ENCODE measurements around the gene LIF.

LIF gene

DNA sequence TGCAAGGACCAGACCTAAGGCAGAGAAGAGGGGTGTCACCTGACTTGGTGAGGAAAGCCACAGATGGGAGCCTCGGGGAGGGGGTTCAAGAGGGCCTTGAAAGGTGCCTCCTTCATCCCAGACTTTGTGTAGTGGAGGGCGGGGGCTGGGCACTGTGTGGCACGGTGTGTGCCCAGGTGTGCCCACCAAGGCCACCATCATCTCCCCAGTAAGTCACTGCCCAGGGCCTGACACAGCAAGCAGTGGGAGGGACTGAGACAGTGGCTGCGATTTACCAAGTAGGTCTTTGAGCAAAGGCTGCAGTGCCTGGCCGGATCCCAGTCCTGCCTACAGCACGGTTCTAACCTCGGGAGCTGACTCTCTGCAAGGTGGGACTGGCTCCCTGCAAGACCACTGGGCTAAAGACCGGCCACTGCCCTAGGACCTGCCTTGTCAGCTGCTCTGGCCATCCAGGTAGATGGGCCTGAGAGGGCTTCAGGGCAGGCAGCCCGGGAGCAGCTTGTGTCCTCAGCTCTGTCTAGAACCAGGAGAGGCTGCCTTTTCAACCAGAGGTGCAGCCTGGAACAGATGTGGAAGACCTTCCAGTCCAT is 18.7 kb upstream of the LIF start:
- no peak for DNase-seq (ENCODE audit: low read depth in 3 of 3)

DNA sequence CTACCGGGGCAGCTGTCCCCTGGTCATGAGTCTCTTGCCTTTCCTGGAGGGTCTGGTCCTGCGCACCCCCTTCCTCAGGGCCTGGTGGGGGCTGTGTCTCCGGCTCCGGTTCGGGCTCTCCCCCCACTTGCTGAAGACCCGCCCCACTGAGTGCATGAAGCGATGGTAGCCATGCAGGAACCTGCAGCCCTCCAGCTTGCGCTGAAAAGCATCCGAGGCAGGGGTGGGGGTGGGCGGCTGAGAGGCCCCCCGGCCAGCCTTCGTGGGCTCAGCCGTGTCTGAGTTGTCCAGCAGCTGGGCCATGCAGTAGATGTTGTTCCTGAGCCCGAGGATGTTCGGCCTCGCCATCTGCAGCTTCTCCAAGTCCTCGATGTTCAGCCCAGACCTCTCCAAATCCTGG is 17.3 kb upstream of the LIF start:
- DNase-seq (ENCODE audit: low read depth in 3 of 3) = no peak

GRCh38 chr22:30262917-30263741 is 16.6 kb upstream of the LIF start:
- DNase-seq (ENCODE audit: low read depth in 3 of 3) = peak in 2 of 3 donors; percentile 69 to 73

DNA sequence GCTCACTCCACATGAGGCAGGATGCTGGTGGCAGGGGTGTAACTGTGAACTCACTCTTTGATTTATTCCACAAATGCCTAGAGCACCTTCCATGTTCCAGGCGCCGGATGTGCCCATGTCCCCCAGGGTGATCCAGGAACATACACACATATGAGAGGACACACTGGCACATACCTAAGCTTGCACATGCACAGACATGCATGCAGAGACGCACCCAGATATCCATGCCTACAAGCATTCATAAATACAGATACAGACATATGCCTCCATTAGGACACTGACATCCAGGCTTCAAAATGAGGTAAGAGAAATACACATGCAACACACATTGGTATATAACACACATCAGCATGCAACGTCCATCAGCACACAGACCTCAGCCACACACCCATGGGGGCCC is 15.6 kb upstream of the LIF start:
- no peak for DNase-seq (ENCODE audit: low read depth in 3 of 3)

DNA sequence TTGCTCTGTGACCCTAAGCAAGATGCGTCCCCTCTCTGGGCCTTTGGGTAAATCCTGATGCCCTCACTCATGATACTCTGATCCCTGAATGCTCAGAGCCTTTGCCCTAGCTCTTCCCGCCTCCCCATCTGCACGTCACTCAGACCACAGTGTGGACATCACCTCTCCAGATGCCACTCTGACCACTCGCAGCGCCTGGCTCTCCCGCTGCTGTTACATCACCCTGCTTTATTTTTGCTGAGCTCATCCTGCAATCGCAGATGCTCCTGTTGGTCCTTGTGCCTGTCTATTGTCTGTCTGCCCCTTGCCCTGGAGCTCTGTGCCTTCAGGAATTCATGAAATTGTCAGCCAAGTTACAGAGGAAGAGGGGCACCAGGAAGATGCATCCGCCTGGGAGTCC is 14.6 kb upstream of the LIF start:
- no peak for DNase-seq (ENCODE audit: low read depth in 3 of 3)

DNA sequence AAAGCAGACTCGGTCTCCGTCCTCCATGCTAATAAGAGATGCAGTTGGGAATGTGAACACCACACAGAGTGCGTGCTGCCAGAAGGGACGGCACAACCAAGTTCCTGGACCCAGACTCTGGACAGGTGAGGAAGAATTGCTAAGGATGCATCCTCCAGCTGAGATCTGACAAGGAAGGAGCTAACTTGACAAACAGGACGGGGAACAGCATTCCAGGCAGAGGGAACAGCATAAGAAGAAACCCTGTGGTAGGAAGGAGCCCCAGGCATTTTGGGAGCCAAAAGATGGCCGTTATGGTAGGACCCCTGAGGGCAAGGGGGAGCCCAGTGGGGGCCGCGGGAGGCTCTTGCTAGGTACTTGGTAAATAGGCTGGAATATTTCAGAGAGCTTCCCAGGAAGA is 14.1 kb upstream of the LIF start:
- DNase-seq (ENCODE audit: low read depth in 3 of 3) = no peak

DNA sequence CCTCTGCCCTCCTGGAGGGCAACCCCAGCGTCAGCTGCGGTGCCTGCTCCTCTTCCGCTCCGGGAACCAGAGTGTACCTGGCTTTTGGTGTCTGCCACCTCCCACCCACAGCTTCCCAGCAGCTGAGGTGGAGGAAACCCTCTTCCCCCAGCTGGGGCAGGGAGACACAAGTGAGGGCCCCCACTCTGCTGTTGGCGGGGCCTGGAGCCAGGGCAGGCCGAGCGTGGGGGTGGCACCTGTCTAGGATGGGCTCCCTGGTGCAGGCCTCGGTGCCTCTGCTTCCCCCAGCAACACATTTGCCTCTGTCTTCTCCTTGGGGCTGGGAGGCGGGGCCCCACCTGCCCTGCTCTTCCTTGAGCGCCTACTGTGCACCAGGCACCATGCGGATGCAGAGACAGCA is 13.7 kb upstream of the LIF start:
- no peak for DNase-seq (ENCODE audit: low read depth in 3 of 3)

- no peak for DNase-seq (ENCODE audit: low read depth in 3 of 3)
Measured at GRCh38 chr22:30254314-30254713, 7.8 kb upstream of the LIF start.

DNA sequence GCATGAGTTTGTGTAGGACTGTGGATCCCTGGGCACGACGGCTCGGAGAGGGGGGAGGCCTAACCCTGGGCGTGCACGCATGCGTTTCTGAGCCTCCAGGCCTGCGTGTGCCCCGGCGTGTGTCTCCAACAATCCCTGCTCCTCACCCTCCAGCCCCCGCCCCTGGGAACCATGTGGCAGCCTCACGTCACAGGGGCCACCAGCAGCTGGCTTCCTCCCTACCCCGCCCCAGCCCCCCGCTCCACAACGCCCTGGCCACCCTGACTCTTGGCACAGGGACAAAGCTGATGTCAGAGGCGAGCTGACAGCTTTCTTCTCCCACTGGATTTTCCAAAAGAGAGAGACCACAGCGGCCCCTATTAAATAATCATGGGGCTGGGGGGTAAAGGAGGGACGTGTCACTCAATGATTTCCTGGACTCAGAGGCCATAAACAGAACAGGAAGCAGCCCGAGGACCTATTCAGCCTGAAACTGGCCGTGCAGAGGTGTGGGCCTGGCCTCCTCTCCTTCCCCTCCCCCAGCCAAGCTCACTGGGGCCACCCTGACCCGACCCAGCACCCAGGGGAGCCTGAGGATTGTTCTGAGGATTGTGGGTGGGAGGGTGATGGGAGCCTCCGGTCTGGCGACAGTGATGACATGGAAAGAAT is 6.8 kb upstream of the LIF start:
- DNase-seq (ENCODE audit: low read depth in 3 of 3) = no peak

DNA sequence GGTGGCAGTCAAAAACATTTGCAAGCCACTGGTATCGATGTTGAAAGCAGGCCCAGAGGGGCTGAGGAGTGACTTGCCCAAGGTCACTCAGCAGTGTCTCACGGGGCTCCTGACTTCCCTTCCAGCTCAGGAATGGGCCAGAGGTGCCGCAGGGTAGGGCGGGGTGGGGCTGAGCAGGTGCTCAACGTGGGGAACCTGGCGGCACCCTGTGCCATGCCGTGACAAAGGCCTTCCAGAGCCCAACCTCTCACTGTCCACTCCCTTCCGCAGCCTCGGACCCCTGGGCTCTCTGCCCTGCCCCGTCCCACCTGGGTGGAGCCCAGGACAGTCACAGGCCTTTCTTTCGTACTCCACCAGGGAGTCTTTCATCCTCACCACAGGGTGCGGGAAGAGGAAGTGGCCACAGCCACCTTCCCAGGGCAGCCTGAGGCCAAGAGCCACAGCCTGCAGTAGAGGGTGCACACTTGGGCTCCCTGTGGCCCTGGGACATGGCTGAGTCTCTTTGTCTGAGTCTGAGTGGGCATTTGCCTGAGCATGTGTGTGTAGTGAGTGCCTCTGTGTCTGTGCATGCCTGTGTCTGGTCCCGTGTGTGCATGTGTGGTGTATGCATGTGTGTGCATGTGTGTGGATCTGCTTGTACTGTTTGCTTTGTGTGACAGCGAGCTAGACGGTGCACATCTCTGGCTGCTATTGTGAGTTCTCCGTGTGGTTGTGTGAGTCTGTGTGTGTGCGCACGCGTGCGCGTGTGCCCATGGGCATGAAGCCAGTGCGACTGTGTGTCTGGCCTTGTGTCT is 6.0 kb upstream of the LIF start:
- no peak for DNase-seq (ENCODE audit: low read depth in 3 of 3)

DNA sequence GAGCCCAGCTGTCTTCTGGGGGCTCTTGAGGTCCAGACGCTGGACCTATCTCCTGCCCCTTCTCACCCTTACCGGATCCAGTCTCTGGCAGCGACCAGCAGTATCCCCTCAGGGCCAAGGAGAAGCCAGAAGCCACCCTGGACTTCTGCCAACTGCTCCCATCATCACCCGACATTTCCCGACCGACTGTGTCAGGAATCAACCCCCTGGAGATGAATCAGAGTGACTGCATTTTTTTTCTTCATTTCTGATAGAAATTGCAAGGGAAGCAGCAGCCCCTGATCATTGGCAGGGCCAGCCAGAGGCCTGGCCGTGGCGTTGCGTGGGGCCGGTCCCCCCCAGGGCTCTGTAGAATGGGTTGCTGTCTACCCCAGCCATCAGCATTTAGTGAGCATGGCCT is 5.2 kb upstream of the LIF start:
- DNase-seq (ENCODE audit: low read depth in 3 of 3) = no peak

DNA sequence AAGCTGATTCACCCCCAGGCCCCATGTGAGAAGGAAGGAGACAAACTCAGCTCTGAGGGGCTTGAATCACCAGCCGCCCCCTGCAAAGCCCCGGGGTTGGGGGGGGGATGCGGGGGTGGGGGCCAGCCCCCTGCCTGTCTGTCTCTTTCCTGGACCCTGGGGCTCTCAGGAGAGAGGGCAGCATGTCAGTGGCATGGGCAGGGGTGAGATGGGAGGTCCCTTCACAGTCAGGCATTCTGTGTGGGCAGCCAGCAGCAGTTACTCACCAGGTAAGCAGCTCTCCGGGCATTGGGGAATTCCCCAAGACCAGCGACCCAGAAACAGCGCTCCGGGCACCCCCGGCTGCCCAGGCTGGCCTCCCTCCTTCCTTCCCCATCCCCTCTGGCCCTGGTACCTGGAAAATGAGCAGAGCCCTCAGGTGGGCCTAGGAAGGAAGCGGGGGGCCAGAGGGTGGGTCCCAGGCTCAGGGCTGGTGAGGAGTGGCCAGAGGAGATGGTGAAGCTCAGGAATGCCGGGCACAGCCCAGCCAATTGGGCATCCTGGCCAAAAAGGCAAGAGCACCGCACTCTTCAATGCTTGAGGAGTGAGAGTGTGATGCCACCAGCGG is 4.2 kb upstream of the LIF start:
- peak in 1 of 3 donors; percentile 44 for DNase-seq (ENCODE audit: low read depth in 3 of 3)

DNA sequence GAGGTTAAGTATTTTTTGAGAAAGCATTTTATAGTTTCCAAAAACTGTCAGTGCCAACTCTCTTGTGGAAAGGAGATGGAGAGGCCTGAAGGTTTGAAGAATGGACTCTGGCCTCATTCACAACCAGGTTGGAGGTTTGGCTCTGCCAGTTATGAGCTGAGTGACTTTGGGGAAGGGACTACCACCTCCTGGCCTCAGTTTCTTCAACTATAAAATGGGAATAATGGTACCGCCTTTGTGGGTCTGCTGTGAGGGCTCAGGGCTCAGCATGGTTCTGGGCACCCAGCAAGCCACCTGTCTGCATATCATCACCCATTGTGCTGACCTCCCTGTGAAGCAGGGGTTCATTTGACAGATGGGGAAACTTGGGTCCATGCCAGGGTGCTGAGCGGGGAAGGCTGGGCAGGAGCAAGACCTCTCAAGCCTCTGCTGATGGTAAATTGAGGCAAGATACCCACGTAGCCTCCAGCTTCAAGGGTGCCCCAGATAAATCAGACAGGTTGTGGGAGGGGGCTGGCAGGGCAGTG is 3.5 kb upstream of the LIF start:
- no peak for DNase-seq (ENCODE audit: low read depth in 3 of 3)

DNA sequence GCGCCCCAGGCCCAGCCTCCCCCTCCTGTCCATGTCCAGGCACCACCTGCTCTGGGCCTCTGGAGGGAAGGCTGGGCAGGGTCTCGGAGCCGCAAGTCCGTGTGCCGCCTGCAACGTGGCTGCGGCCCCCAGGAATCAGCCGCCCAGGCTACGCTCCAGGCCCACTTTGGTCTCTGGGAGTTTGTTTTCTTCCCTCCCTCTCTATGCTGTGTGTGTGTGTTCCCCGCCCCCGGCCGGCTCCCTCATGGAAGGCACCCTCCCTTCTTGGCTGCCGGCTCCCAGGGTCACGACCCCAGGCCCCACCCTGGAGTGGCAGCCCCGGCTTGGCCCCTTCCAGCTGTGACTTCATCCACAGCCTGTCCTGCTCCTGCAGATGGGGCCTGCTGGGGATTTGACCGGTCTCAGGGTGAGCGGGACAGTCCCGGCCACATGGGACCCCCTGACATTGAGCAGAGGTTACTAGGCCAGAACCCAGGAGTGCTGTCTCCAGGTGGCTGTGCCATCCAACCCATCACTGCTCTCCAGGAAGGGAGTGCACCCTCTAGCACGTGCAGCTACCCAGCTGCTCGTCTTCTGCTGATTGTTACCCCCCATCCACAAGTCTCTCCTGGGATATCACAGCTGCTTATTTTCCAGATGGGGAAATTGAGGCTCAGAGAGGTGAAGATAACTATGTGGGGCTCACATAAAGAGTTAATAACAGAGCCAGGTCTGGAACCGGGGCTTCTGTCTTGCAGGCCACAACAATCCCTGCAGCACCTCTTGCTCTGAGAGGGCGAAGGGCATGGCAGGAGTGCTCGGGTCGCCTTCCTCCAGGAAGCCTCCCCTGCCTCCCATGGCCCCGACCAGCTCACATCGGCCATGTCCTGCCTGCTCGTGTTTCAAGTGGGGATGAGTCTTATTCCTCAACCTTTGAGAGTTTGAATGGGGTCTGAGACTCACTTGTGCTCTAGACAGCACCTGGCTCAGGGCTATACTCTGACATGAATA is 2.8 kb upstream of the LIF start:
- DNase-seq (ENCODE audit: low read depth in 3 of 3) = no peak

DNA sequence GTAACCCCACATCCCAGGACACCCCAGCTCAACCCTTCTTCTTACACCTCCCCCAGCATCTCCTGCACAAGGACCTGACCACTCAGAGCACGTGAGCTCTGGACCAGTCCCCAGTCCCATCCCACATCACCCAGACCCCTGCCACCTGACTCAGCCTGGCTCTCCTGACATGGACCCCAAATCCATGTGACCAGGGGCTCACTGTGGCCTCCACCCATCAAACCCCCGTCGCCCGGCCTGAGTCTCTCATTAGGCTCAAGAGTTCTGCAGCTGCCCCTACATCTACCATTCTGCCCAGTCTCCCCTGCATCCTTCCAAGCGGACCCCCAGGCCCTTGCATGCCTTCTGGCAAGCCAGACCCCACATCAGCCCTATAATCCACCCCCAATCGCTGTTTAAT is 1.9 kb upstream of the LIF start:
- no peak for DNase-seq (ENCODE audit: low read depth in 3 of 3)

GRCh38 chr22:30247974-30248373 is 1.4 kb upstream of the LIF start:
- no peak for DNase-seq (ENCODE audit: low read depth in 3 of 3)

DNA sequence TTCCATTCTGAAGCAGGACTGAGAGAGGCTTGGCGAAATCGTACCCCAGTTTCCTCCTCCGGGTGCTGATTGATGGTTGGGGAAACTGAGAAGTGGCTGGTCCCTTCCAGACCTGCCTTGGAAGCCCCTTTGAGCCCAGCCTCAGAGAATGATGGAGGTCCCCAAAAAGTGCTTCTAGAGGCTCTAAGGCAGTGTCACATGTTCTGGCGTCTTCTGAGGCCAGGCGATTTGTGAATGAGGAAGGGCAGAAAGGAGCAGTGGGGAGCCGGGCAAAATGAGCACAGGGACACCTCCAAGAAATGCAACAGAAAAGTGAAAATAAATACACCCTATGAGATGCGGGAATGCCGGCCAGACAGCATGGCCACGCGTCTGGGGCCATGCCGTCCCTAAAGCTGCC is 1.0 kb upstream of the LIF start:
- no peak for DNase-seq (ENCODE audit: low read depth in 3 of 3)

DNA sequence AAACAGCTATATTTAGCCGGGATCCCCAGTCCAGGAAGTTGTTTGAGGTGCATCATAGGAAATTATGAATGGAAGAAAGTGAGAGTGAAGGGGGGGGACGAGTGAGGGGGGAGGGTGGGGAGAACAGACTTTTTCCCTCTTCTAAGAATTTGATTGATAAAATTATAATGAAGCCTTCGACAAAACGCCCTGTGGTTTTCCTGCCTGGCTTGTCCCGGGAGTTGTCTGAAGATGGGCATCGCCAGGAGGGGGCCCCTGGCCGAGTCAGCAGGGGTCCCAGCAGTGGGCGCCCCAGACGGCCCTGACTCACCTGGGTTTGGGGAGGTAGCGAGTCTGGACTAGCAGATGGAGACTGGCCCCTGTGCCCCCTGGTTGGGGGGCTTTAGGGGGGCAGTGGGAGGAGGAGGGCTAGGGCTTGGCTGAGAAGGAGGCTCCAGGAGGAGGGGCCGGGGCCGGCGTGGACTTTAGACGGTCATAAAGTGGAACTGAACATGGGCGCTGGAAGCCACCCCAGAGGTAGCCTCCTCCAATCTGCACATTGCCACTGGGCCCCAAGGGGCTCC is 336 bp upstream of the LIF start:
- DNase-seq (ENCODE audit: low read depth in 3 of 3) = no peak

- peak in 1 of 3 donors; percentile 36 for DNase-seq (ENCODE audit: low read depth in 3 of 3)
Measured at GRCh38 chr22:30245181-30245984, 1.2 kb downstream of the LIF start.

Measured in stimulated activated CD4-positive, alpha-beta T cell treated with anti-CD3 and anti-CD28 coated beads, TNF-alpha, amount 100 ng/mL, for 48 hours (primary cell).